COLO668 (cell line): Measurements from ENCODE around the gene ACSM2A.
"Not testable (repeated sequence)": the region's sequence is repeated elsewhere in the genome, so short reads cannot be mapped to it uniquely, and the experiment has no call there.

Experiments used
- DNase-seq: peaks from one replicate; lab custom pipeline; 2025; ENCODE audit not compliant: unreplicated experiment; lab: John Stamatoyannopoulos, UW

The ACSM2A gene

GRCh38 chr16:20536669-20537068 lies 85.3 kb downstream of the ACSM2A start:
- not testable (repeated sequence) for DNase-seq
